ENCODE results near the gene SPON2. TPM values are rescaled to one million over a fixed set of nuclear protein-coding genes. Genes with fewer than 3 reads are reported as not detected.

SPON2 gene
- total RNA-seq, 4 donors from 2014 or later, result 2.4 to 14.1 (median 6.6) TPM

DNA sequence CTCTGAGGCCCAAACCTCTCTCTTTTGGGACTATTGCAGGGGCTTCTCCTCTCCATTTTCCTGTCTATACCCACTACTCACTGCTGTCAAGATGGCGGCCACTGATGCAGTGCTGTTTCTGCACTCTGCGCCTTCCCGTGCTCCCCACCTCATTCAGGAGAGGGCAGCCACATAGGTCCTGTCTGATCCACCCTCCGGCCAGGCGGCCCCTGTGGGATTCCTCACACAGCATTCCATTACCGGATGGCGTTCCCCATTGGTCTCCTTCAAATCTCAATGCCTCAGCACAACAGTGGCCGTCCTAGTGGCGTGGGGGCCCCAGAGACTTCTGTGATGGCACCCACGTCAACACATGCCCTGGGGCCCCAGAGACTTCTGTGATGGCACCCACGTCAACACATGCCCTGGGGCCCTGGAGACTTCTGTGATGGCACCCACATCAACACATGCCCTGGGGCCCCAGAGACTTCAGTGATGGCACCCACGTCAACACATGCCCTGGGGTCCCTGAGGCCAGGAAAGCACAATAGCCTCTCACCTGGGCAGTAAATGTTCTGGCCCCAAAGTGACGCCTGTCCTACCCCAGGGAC is 7.3 kb downstream of the SPON2 start:
- no peaks in the 10 kb centered on the region for H3K9me3 ChIP-seq
- H3K4me3 ChIP-seq (replicated peaks in 1 of 3), result no peak overlapping the region
- TF ChIP-seq, protein P1, sequence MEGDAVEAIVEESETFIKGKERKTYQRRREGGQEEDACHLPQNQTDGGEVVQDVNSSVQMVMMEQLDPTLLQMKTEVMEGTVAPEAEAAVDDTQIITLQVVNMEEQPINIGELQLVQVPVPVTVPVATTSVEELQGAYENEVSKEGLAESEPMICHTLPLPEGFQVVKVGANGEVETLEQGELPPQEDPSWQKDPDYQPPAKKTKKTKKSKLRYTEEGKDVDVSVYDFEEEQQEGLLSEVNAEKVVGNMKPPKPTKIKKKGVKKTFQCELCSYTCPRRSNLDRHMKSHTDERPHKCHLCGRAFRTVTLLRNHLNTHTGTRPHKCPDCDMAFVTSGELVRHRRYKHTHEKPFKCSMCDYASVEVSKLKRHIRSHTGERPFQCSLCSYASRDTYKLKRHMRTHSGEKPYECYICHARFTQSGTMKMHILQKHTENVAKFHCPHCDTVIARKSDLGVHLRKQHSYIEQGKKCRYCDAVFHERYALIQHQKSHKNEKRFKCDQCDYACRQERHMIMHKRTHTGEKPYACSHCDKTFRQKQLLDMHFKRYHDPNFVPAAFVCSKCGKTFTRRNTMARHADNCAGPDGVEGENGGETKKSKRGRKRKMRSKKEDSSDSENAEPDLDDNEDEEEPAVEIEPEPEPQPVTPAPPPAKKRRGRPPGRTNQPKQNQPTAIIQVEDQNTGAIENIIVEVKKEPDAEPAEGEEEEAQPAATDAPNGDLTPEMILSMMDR (IDR thresholded peaks at IDR 0.05), result no peak
- TF ChIP-seq POLR2A (IDR thresholded peaks at IDR 0.05), result no peak
- H3K36me3 ChIP-seq, result no peaks in the 10 kb centered on the region
- H3K27me3 ChIP-seq, result no peaks in the 10 kb centered on the region
- DNase-seq, result no peak
- intact Hi-C loops (cut with DNase I), result loop anchor here (10.0 kb wide), 1 partner anchor 190 kb away; no protein-coding TSS in a partner anchor
- H3K4me1 ChIP-seq, result peaks cover 7 to 12% of the 10 kb centered on the region in 2 donors
- WGBS, 2 donors, result 86 to 96% methylated on average over 12 to 13 of the region's 13 CpGs
- H3K27ac ChIP-seq, result no peak overlapping the region

GRCh38 chr4:1164444-1164843 is 7.9 kb downstream of the SPON2 start:
- no peaks in the 10 kb centered on the region for H3K36me3 ChIP-seq
- no peak overlapping the region for H3K27ac ChIP-seq
- H3K27me3 ChIP-seq, result no peaks in the 10 kb centered on the region
- H3K9me3 ChIP-seq, result no peaks in the 10 kb centered on the region
- WGBS, 2 donors, result 96% methylated on average over 4 to 5 of the region's 5 CpGs
- no peak for DNase-seq
- H3K4me3 ChIP-seq (replicated peaks in 1 of 3), result no peak overlapping the region
- intact Hi-C loops (cut with DNase I), result loop anchor here (10.0 kb wide), 1 partner anchor 190 kb away; no protein-coding TSS in a partner anchor
- peaks cover 7 to 12% of the 10 kb centered on the region in 2 donors for H3K4me1 ChIP-seq
- no peak for TF ChIP-seq POLR2A (IDR thresholded peaks at IDR 0.05)
- TF ChIP-seq, protein P1 (IDR thresholded peaks at IDR 0.05), result no peak

- no peak for DNase-seq
- TF ChIP-seq POLR2A (IDR thresholded peaks at IDR 0.05), result no peak
- TF ChIP-seq, protein P1 (IDR thresholded peaks at IDR 0.05), result no peak
- no peaks in the 10 kb centered on the region for H3K27me3 ChIP-seq
- no peak overlapping the region for H3K27ac ChIP-seq
- intact Hi-C loops (cut with DNase I), result loop anchor here (10.0 kb wide), 1 partner anchor 191 kb away; no protein-coding TSS in a partner anchor
- 86 to 93% methylated on average over 4 of the region's 4 CpGs for WGBS, 2 donors
- no peak overlapping the region for H3K4me3 ChIP-seq (replicated peaks in 1 of 3)
- no peaks in the 10 kb centered on the region for H3K36me3 ChIP-seq
- peaks cover 7 to 12% of the 10 kb centered on the region in 2 donors for H3K4me1 ChIP-seq
- no peaks in the 10 kb centered on the region for H3K9me3 ChIP-seq
Measured at GRCh38 chr4:1164040-1164439, 8.3 kb downstream of the SPON2 start.

DNA sequence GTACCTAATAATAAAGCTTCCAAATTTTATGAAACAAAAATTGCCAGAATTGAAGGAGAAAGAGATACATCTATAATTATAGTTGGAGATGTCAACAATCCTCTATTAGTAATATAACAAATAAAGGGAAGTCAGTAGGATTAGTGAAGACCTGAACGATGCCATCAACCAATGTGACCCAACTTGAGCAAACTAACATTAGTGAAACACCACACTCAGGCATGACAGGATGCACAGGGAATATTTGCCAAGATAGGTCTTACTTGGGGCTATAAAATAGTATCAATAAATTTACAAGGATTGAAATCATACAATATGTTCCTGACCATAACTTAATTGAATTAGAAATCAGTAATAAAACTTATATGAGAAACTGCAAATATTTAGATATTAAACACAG is 12.0 kb downstream of the SPON2 start:
- intact Hi-C loops (cut with DNase I), result loop anchor here (10.0 kb wide), 1 partner anchor 194 kb away; no protein-coding TSS in a partner anchor
- Histone ChIP-seq H3K4me1 (peaks cover 0 to 5% of the 10 kb centered on the region in 2 donors), H3K27me3 (no peaks in the 10 kb centered on the region), H3K36me3 (no peaks in the 10 kb centered on the region), H3K27ac (no peak overlapping the region), H3K4me3 (replicated peaks in 1 of 3) (no peak overlapping the region), H3K9me3 (no peaks in the 10 kb centered on the region)
- 69 to 78% methylated on average over 1 of the region's 1 CpG for WGBS, 2 donors
- no peak for TF ChIP-seq POLR2A (IDR thresholded peaks at IDR 0.05)
- no peak for DNase-seq

DNA sequence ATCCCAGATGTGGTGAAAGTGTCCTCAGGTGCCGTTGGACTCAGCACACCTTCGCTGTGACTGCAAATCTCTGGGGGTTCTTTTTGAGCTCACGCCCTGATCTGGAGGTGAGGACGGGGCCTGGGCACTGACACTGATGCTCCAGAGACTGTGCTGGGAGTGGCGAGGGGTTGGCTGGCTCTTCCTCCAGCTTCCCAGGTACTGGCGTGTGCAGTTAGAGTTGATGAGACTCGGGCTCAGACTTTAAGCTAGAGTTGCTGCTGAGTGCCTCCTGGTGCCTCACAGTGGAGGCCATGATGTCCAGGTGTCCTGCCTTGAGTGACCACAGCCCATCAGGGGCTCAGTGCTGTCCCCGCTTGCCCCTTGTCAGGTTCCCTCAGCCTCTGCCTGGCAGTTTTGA is 16.3 kb downstream of the SPON2 start:
- Histone ChIP-seq H3K27ac (no peak overlapping the region), H3K9me3 (no peaks in the 10 kb centered on the region), H3K27me3 (no peaks in the 10 kb centered on the region), H3K36me3 (no peaks in the 10 kb centered on the region), H3K4me3 (replicated peaks in 1 of 3) (no peak overlapping the region), H3K4me1 (peaks cover 9 to 14% of the 10 kb centered on the region in 2 donors)
- DNase-seq, result no peak
- no peak for TF ChIP-seq POLR2A (IDR thresholded peaks at IDR 0.05)
- TF ChIP-seq, protein P1 (IDR thresholded peaks at IDR 0.05), result no peak
- WGBS, 2 donors, result 88 to 92% methylated on average over 8 of the region's 8 CpGs
- intact Hi-C loops (cut with DNase I), result no loop called here

Measured in thyroid gland (tissue), 4 donors.